ACHN (cell line): ENCODE data around the gene BIRC3.
"Not testable (repeated sequence)": the region's sequence is repeated elsewhere in the genome, so short reads cannot be mapped to it uniquely, and the experiment has no call there.

ENCODE experiments used
- DNase-seq: peaks from one replicate; pipeline ENCODE4 v3.0.0-alpha.2; 2015
- in situ Hi-C: cut with HindIII; loops from 2 replicates; pipeline ENCODE4 v1.10.0; 2017; ENCODE audit warnings: low sequenced_read_pairs, low pct_ligation_motif_present, low pct_unique_long_range_greater_than_20kb

BIRC3 gene

GRCh38 chr11:102357116-102357515 lies 39.8 kb downstream of the BIRC3 start:
- in situ Hi-C loops = no loop called here
- DNase-seq = no peak

- in situ Hi-C loops = no loop called here
- DNase-seq = no peak
These were observed 42.1 kb downstream of the BIRC3 start for GRCh38 chr11:102359372-102359771.

- no peak for DNase-seq
- in situ Hi-C loops = no loop called here
These were observed 43.4 kb downstream of the BIRC3 start for GRCh38 chr11:102360681-102361080.

GRCh38 chr11:102361086-102362031 lies 44.1 kb downstream of the BIRC3 start:
- DNase-seq = no peak
- in situ Hi-C loops = no loop called here

- DNase-seq = no peak
- in situ Hi-C loops = no loop called here
These were observed 47.7 kb downstream of the BIRC3 start for GRCh38 chr11:102364991-102365390.

- peak; percentile 23 for DNase-seq
- in situ Hi-C loops = no loop called here
These were observed 50.1 kb downstream of the BIRC3 start for GRCh38 chr11:102367364-102367763.

- DNase-seq = no peak
- in situ Hi-C loops = no loop called here
These were observed 51.2 kb downstream of the BIRC3 start for GRCh38 chr11:102368472-102368871.

- DNase-seq, in situ Hi-C loops: not testable (repeated sequence)
These were observed 57.5 kb downstream of the BIRC3 start for GRCh38 chr11:102374633-102375424.

- no peak for DNase-seq
- in situ Hi-C loops = no loop called here
These were observed 58.6 kb downstream of the BIRC3 start for GRCh38 chr11:102375720-102376399.

GRCh38 chr11:102377891-102378290 lies 60.6 kb downstream of the BIRC3 start:
- no peak for DNase-seq
- in situ Hi-C loops = no loop called here

GRCh38 chr11:102378818-102379217 lies 61.5 kb downstream of the BIRC3 start:
- no peak for DNase-seq
- in situ Hi-C loops = no loop called here

GRCh38 chr11:102382384-102382783 lies 65.1 kb downstream of the BIRC3 start:
- in situ Hi-C loops = no loop called here
- DNase-seq = no peak

- no peak for DNase-seq
- in situ Hi-C loops = no loop called here
These were observed 66.6 kb downstream of the BIRC3 start for GRCh38 chr11:102383839-102384238.

- DNase-seq = no peak
- in situ Hi-C loops = no loop called here
These were observed 67.3 kb downstream of the BIRC3 start for GRCh38 chr11:102384419-102385079.

- in situ Hi-C loops = no loop called here
- no peak for DNase-seq
These were observed 68.1 kb downstream of the BIRC3 start for GRCh38 chr11:102385085-102386007.

- in situ Hi-C loops = no loop called here
- no peak for DNase-seq
These were observed 69.0 kb downstream of the BIRC3 start for GRCh38 chr11:102386136-102386734.

- in situ Hi-C loops = no loop called here
- no peak for DNase-seq
These were observed 69.9 kb downstream of the BIRC3 start for GRCh38 chr11:102387043-102387781.
